HCEC 1CT (cell line): ENCODE measurements around the gene IDH3A.

Source experiments
- DNase-seq: peaks from one replicate; pipeline ENCODE4 v3.0.0-alpha.2; 2017

The IDH3A gene

GRCh38 chr15:78149068-78149804 is at the start of gene IDH3A:
Gene IDH3A (plus strand): TSS chr15:78149362. CDS start chr15:78149404, 42 bp downstream.
- DNase-seq, result peak; percentile 94

DNA sequence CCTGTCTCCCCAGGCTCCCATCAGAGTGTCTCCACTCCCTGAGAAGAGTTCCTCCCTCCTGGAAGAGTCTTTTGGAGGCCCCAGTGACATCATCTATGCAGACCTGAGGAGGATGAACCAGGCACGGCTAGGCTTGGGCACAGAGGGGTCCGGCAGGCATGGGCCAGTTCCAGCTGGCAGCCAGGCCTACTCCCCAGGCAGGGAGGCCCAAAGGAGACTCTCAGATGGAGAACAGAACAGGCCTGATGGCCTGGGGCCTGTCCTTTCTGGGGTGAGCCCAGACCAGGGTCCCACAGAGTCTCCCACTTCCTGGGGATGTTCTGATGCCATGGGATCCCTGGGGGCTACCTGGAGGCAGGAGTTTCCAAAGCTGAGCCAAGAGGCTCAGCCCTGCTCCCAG is 48.3 kb upstream of the IDH3A start:
- no peak for DNase-seq

GRCh38 chr15:78101423-78102105 is 47.6 kb upstream of the IDH3A start:
- DNase-seq, result no peak

DNA sequence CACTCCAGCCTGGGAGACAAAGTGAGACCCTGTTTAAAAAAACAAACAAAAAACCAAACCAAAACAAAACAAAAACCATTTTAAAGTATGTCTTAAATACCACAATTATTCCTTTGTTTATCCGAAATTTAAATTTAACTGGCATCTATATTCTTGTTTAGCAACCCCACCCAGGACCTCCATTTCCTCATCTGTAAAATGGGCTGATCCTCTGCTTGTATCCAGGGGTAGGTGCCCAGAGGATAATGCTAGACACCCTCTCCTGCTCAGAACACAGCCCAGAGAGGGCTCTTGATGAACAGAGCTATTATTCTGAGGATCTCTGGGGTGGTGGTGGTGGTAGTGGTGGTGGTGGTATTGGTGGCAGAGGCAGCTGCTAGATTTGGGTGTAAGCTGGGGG is 47.0 kb upstream of the IDH3A start:
- no peak for DNase-seq

DNA sequence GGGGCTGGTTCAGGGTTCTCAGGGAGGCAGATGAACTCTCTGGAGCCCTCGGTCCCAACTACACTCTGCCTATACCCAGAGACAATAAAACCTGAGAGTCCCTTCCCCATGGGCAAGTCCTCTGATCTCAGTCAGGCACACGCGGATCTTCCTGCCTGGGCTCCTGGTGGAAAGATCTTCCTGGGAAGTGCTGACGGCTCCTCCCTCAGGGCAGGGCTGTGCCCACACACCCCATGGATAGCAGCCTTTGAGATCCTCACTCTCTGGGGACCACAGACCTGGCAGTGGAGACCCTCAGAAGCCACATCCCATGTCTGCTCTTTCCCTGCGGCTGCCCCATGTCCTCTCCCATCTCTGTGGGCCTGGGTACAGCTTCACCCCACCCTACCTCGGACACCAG is 46.4 kb upstream of the IDH3A start:
- no peak for DNase-seq

DNA sequence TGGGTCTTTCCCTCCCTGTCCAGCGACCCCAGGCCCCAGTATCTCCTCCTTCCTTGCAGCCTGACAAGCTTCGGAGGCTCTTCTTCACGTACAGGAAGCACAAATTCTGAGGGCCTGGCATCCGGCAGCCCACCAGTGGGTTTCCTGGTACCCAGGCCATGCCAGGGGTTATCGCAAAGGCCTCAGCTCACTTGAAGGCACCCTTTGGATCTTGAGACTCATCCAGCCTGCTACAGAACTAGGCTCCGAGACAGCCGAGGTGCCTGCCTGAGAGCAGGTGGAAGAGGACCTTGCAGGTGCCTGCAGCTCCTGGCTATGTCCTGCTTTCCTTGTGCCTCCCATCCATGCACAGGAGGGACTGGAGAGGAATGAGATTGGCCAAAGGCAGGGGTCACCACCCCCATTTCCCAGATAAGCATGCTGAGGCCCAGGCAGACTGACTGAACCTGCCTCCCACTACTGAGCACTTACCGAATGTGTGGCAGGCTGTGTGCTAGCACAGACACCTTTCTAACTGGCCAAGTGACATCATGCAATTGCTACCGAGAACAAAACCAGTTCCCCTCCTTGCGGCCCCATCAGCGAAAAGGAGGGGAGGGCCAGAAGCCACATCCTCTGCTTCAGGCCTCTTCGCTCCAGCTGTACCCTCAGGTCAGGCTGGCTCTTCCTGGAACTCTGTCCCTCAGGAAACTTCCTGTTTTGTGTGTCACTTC is 45.6 kb upstream of the IDH3A start:
- no peak for DNase-seq

GRCh38 chr15:78104119-78104479 is 45.1 kb upstream of the IDH3A start:
- no peak for DNase-seq

- DNase-seq, result no peak
Observed at GRCh38 chr15:78104566-78105475, 44.3 kb upstream of the IDH3A start.

DNA sequence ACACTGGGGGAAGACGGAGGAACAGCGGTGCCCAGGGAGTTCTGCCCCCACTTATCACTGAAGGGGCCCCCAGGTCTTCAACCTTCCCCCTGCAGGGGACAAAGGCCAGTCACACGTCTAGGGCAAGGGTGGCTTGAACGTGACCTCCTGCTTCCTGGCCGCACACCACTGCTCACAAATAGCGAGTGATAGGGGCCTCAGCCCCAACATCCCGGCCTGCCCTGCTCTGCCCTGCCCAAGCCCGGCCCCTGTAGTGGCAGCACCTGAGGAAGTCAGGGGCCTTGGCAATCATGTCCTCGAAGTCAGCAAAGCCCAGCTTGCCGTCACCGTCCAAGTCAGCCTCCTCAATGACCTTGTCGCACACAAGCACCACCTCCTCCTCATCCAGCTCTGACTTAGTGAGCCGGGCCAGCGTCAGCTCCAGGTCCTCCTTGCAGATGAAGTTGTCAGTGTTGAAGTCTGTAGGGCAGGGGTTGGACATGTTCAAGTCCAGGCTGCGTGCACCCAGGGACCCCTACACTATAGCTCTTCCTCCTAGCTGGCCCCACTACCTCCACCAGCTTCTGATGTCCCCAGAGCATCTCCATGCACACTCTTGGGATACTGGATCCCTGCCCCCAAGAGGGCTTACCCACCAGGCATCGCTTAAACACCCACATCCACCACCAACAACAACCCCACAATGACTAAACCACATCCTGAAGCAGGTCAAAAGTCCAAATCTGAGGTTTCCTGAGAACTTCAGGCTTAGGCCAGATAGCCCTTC is 43.5 kb upstream of the IDH3A start:
- peak; percentile 32 for DNase-seq

- DNase-seq, result no peak
Observed at GRCh38 chr15:78107471-78107870, 41.7 kb upstream of the IDH3A start.

DNA sequence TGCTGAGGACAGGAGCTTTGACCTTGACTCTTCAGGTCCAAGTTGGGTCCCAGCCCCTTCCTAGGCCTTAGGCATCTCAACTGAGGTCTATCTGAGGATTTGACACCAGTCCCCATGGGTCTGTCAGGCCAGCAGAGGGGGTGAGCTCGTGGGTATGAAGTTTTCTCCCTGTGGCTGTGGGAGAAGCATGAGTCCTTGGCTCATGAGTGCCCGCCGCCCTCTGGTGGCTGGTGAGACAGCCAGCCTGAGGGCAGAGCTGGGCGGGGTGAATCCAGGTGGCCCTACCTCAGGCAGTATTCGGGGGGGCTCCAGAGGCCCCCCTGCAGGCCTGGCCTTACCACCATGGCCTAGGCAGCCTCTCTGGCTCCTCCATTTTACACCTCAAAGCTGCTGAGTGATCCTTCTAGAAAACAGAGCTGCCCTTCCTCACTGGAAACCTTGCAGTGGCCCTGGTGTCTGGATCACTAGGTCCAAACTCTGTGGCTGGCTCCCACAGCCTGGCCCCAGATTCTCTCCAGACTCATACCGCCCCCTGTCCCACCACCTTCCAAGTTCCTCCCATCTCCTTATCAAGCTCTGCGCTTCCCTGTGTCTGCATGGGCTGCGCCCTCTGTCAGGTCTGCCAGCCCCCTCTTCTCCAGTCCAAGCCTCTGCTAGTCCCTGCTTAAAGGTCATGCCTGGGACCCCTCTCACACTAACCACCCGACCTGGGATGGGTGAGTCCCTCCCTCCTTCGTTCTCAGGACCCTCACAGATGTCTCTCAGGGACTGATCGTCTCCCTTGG is 40.7 kb upstream of the IDH3A start:
- peak; percentile 80 for DNase-seq

DNA sequence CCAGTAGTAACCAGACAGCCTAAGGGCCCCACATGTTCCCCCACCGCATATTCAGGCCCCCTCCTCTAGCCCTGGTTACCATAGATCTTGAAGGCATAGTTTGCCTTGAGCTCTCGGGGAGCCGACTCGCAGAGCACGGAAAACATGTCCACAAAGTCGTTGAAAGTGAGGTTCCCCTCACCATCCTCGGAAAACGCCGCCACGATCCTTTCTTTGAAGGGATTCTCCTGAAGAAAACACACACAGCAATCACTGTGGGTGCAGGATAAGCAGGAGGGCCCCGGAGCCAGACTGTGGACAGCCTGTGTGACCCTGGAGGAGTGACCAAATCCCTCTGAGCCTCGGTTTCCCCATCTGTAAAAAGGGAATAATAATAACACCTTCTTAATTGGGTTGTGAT is 40.0 kb upstream of the IDH3A start:
- DNase-seq, result no peak

DNA sequence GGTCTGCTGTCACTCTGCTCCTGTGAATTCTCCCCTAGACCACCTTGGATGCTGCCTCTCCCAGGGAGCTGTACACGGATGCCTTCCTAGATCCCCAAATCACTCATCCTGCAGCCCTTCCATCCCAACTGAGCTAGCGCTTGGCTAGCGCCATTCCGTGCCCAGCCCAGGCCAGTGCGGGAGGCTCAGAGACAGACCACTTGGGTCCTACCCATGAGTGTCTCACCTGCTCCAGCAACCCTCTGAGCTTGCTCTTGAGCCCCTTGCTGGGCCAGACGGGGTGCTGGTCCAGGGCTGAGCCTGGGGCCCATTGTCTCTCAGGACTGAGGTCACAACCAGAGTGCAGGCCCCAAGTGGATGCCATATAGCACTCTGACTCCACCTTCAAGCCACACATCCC is 39.1 kb upstream of the IDH3A start:
- DNase-seq, result no peak

- DNase-seq, result no peak
Observed at GRCh38 chr15:78110916-78111475, 38.2 kb upstream of the IDH3A start.

DNA sequence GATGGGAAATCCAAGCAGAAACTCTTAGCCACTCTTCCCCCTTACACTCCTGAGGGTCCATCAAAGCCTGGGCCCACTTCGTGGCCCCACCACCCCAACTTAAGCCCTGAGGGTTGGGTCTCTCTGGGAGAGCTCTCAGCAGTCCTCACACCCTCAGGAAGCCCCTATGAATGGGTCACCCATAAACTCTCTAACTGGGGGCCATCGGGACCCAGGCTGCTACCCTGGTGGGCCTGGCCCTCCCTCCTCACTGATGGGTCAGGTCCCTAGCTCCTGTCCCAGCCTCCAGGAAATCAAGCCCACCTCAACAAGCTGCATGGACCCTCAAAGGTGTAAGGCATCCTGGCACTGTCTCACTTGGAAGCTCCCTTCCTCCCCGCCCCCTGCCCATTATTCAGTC is 37.4 kb upstream of the IDH3A start:
- DNase-seq, result no peak

DNA sequence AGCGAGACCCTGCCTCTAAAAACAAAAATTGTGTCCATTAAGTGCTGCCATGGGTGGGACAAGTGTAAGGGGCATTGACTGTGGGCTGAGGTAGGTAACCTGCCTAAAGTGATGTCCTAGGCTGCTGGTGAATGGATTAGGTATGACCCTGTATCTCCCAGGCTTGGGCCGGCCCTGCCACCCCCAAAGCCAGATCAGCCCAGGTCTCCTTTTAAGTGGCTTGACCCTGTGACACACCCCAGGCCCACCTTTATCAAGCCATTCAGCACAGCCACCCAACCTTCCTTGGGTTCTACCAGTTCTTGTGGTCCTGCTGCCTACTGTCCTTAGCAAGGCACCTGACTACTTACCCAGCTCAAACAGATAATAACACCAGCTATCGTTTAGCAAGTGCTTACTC is 36.6 kb upstream of the IDH3A start:
- no peak for DNase-seq

- DNase-seq, result no peak
Observed at GRCh38 chr15:78120523-78120922, 28.6 kb upstream of the IDH3A start.

DNA sequence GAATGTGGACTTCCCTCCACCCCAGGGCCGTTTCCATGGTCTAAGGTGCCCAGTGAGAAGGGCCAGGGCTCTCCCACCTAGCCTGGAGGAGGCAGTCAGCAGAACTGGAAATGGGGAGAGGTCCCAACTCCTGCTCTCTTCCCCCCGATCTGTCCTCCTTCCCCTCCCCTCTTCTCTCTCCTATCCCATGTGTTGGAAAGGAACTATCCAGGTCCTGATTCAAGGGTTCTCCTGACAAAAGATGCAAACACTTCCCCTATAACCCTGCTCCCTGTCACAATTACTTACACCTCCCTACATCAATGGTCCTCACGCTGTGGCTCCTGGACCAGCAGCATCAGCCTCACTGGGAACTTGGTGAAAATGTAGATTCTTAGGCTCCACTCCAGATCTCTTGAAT is 23.9 kb upstream of the IDH3A start:
- DNase-seq, result no peak

DNA sequence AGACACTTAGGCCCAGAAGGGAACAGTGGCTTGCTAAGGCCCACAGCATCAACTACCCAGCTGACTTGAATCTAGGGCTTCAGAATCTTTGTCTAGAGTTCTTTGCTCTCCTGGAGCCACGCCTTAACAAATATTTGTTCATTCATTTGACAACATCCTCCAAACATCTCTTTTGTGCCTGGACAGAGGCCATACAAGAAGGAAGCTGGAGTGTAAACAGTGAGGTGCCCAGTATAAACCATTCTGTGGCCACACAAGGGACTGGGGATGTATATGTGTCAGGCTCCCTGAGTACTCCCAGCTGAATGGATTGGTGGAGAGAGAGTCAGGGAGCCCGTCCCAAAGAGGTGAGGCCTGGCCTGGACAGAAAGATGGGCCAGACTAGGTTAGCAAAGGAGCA is 21.3 kb upstream of the IDH3A start:
- DNase-seq, result no peak

GRCh38 chr15:78129077-78129750 is 19.9 kb upstream of the IDH3A start:
- DNase-seq, result no peak
